ENCODE measurements around the gene SLC2A4RG.

DNA sequence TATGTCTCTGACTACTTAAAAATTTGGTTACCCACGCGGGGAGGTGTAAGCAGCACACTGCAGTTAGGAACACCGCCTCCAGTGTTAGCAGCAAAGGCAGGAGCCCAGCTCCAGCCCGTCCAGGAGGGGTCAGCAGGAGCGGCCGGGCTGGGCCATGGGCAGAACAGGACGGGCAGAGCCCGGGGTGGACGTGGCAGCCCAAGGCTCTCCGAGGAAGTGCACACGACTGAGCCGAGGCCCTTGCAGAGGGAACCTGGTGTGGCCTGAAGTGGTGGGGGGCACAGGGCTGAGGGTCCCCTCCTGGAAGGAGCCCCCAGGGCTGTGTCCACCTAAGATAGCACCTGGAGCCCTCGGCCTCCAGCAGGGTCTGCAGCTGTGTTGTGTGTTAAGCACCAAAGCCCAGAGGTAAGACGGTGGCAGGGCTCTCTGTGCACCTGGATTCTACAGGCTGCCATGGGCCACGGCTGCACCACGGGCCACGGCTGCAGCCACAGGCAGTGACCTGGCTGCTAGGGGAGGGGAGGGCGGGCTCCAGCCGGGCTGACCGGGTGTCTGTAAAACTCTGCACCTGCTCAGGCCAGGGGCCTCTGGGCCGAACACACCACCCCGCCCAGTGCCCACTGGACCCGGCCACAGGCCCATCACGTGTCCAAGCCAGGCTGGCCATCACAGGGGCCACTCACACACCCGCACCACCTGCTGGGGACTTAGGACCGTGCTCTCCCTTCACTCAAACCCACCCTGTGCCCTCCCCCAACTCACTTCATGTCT lies 6.6 kb downstream of the SLC2A4RG start:
- TF ChIP-seq, protein P1, sequence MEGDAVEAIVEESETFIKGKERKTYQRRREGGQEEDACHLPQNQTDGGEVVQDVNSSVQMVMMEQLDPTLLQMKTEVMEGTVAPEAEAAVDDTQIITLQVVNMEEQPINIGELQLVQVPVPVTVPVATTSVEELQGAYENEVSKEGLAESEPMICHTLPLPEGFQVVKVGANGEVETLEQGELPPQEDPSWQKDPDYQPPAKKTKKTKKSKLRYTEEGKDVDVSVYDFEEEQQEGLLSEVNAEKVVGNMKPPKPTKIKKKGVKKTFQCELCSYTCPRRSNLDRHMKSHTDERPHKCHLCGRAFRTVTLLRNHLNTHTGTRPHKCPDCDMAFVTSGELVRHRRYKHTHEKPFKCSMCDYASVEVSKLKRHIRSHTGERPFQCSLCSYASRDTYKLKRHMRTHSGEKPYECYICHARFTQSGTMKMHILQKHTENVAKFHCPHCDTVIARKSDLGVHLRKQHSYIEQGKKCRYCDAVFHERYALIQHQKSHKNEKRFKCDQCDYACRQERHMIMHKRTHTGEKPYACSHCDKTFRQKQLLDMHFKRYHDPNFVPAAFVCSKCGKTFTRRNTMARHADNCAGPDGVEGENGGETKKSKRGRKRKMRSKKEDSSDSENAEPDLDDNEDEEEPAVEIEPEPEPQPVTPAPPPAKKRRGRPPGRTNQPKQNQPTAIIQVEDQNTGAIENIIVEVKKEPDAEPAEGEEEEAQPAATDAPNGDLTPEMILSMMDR (IDR thresholded peaks at IDR 0.05): no peak
- TF ChIP-seq POLR2A (IDR thresholded peaks at IDR 0.05): no peak
